ENCODE results near the gene KNG1. TPM values are rescaled to one million over a fixed set of nuclear protein-coding genes. Genes with fewer than 3 reads are reported as not detected.

Gene KNG1
- total RNA-seq, 4 donors from 2014 or later = not detected

GRCh38 chr3:186786922-186787321 is 69.8 kb downstream of the KNG1 start:
- H3K36me3 ChIP-seq = peaks cover 0 to 76% (median 40%) of the 10 kb centered on the region in 3 donors
- TF ChIP-seq POLR2A (IDR thresholded peaks at IDR 0.05) = no peak
- no peak for TF ChIP-seq CTCF (IDR thresholded peaks at IDR 0.05)
- peak overlapping the region in 3 of 4 donors; percentile 8 to 98 (median 94) for H3K4me3 ChIP-seq
- WGBS, 2 donors = 37% methylated on average over 3 of the region's 3 CpGs
- H3K27me3 ChIP-seq = no peaks in the 10 kb centered on the region
- intact Hi-C loops (cut with DNase I) = no loop called here
- H3K4me1 ChIP-seq = peaks cover 22 to 61% (median 33%) of the 10 kb centered on the region in 3 donors
- no peak for DNase-seq
- H3K27ac ChIP-seq = peak overlapping the region in 1 of 4 donors; percentile 100
- no peaks in the 10 kb centered on the region for H3K9me3 ChIP-seq

GRCh38 chr3:186787642-186788481 is 70.7 kb downstream of the KNG1 start:
- WGBS, 2 donors = 48 to 50% methylated on average over 15 of the region's 15 CpGs
- H3K36me3 ChIP-seq = peaks cover 0 to 83% (median 40%) of the 10 kb centered on the region in 3 donors
- no peak for TF ChIP-seq POLR2A (IDR thresholded peaks at IDR 0.05)
- no peaks in the 10 kb centered on the region for H3K27me3 ChIP-seq
- intact Hi-C loops (cut with DNase I) = no loop called here
- H3K27ac ChIP-seq = no peak overlapping the region
- H3K9me3 ChIP-seq = no peaks in the 10 kb centered on the region
- no peak for DNase-seq
- H3K4me1 ChIP-seq = peaks cover 22 to 53% (median 33%) of the 10 kb centered on the region in 3 donors
- H3K4me3 ChIP-seq = peak overlapping the region in 1 of 4 donors; percentile 3

- WGBS, 2 donors = 39 to 43% methylated on average over 13 of the region's 13 CpGs
- peaks cover 0 to 90% (median 40%) of the 10 kb centered on the region in 3 donors for H3K36me3 ChIP-seq
- H3K9me3 ChIP-seq = no peaks in the 10 kb centered on the region
- no peak overlapping the region for H3K27ac ChIP-seq
- no peak for TF ChIP-seq CTCF (IDR thresholded peaks at IDR 0.05)
- no peak for TF ChIP-seq POLR2A (IDR thresholded peaks at IDR 0.05)
- H3K4me1 ChIP-seq = peaks cover 22 to 53% (median 33%) of the 10 kb centered on the region in 3 donors
- no peaks in the 10 kb centered on the region for H3K27me3 ChIP-seq
- H3K4me3 ChIP-seq = no peak overlapping the region
- intact Hi-C loops (cut with DNase I) = no loop called here
- no peak for DNase-seq
Observed at GRCh38 chr3:186788482-186789370, 71.6 kb downstream of the KNG1 start.

GRCh38 chr3:186789554-186790260 is 72.5 kb downstream of the KNG1 start:
- H3K27ac ChIP-seq = no peak overlapping the region
- WGBS, 2 donors = 41 to 46% methylated on average over 4 of the region's 4 CpGs
- no peaks in the 10 kb centered on the region for H3K27me3 ChIP-seq
- H3K4me1 ChIP-seq = peaks cover 22 to 51% (median 33%) of the 10 kb centered on the region in 3 donors
- intact Hi-C loops (cut with DNase I) = no loop called here
- no peaks in the 10 kb centered on the region for H3K9me3 ChIP-seq
- TF ChIP-seq CTCF (IDR thresholded peaks at IDR 0.05) (no peak), POLR2A (IDR thresholded peaks at IDR 0.05) (no peak)
- H3K4me3 ChIP-seq = no peak overlapping the region
- peaks cover 0 to 93% (median 39%) of the 10 kb centered on the region in 3 donors for H3K36me3 ChIP-seq
- no peak for DNase-seq

- DNase-seq = no peak
- intact Hi-C loops (cut with DNase I) = no loop called here
- 41 to 46% methylated on average over 8 of the region's 8 CpGs for WGBS, 2 donors
- TF ChIP-seq CTCF (IDR thresholded peaks at IDR 0.05) = peak in 1 of 6 experiments; percentile 32
- no peak for TF ChIP-seq POLR2A (IDR thresholded peaks at IDR 0.05)
- no peak overlapping the region for H3K4me3 ChIP-seq
- no peaks in the 10 kb centered on the region for H3K9me3 ChIP-seq
- H3K27me3 ChIP-seq = no peaks in the 10 kb centered on the region
- H3K4me1 ChIP-seq = peaks cover 21 to 44% (median 27%) of the 10 kb centered on the region in 3 donors
- peaks cover 0 to 91% (median 32%) of the 10 kb centered on the region in 3 donors for H3K36me3 ChIP-seq
- peak overlapping the region in 2 of 4 donors; percentile 7 to 14 for H3K27ac ChIP-seq
Observed at GRCh38 chr3:186790261-186790981, 73.3 kb downstream of the KNG1 start.
